A549 treated with ZK216348 at 1 μM for 4 hours (cell line): ENCODE measurements around the gene ZFYVE1. TPM values are rescaled to one million over a fixed set of nuclear protein-coding genes. Genes with fewer than 3 reads are reported as not detected.

Experiments
- total RNA-seq: library from RNA; stranded (reverse); fragments of 200-300 nt; extraction: Qiagen RNA extraction; gene quantifications from 5 replicates; pipeline ENCODE4 v1.2.3, GENCODE V29; 2022; ENCODE audit warnings: low read depth

Gene ZFYVE1
- total RNA-seq: 6.6 to 10.5 TPM (median 9.9 TPM) in 5 replicates

GRCh38 chr14:73026845-73027542 is at the start of gene ZFYVE1:
TSS of gene ZFYVE1 (minus strand) at chr14:73027106. CDS start at chr14:73024508, 2,598 bp downstream.

GRCh38 chr14:73058224-73058921 is 31.5 kb upstream of the ZFYVE1 start, which contains the start of gene RBM25:
TSS of gene RBM25 (plus strand) at chr14:73058534. CDS start at chr14:73071642, 13,108 bp downstream.

GRCh38 chr14:72926292-72927028 is 100.4 kb downstream of the ZFYVE1 start, which contains the start of gene DCAF4:
TSS of gene DCAF4 (plus strand) at chr14:72926464. CDS start at chr14:72937979, 11,515 bp downstream.

Other genes starting within 250 kb of the ZFYVE1 start
- 0.07 to 0.22 TPM (median 0.17 TPM) in 4 of 5 replicates, not detected in the other for gene DPF3, start 133.0 kb downstream of the ZFYVE1 start, total RNA-seq
- gene DCAF4, start 100.6 kb downstream of the ZFYVE1 start, total RNA-seq: 24.5 to 29.6 TPM (median 27.5 TPM) in 5 replicates
- gene RBM25, start 31.4 kb upstream of the ZFYVE1 start, total RNA-seq: 49.7 to 76.6 TPM (median 62.1 TPM) in 5 replicates
- 54.2 to 67.6 TPM (median 62.8 TPM) in 5 replicates for gene PSEN1, start 109.4 kb upstream of the ZFYVE1 start, total RNA-seq
- 4.3 to 7.5 TPM (median 6.7 TPM) in 5 replicates for gene PAPLN, start 210.4 kb upstream of the ZFYVE1 start, total RNA-seq